ENCODE data around the gene MAML1. TPM values are rescaled to one million over a fixed set of nuclear protein-coding genes. Genes with fewer than 3 reads are reported as not detected.

MAML1 gene
- total and polyA plus RNA-seq, 10 of the 15 experiments (the other 5 are each of a cell fraction or from before 2014, with no cell fraction given), result 0.42 to 23.9 (median 7.3) TPM

- TF ChIP-seq BCL3 (IDR thresholded peaks at IDR 0.05; ENCODE audit: borderline replicate concordance, insufficient read depth, low read depth, low read length, poor library complexity, severe bottlenecking) (peak; percentile 52), CTCF (IDR thresholded peaks at IDR 0.05 in 2 of 3, conservative IDR thresholded peaks at IDR 0.05 in 1 of 3; ENCODE audit: control insufficient read depth in 2 of 3, extremely low read depth in 1 of 3, insufficient read depth in 1 of 3, low read depth in 3 of 3, low read length in 3 of 3) (peak; percentile 82 to 91 (median 87); a peak in 5 of 6 replicates), NR2C1 (IDR thresholded peaks at IDR 0.05) (no peak), MEF2A (IDR thresholded peaks at IDR 0.05; ENCODE audit: insufficient read depth, low read depth, low read length) (0 out of 2 replicates have a peak, but pooled peaks have one; percentile 17), ELK1 (IDR thresholded peaks at IDR 0.05; ENCODE audit: low read depth, low read length) (no peak), EP300 (IDR thresholded peaks at IDR 0.05; ENCODE audit: borderline replicate concordance in 1 of 2, control insufficient read depth in 1 of 2, low read depth in 2 of 2, low read length in 2 of 2) (no peak), STAT3 (IDR thresholded peaks at IDR 0.05; ENCODE audit: low read depth, low read length) (no peak), MYC (IDR thresholded peaks at IDR 0.05; ENCODE audit: insufficient read depth, insufficient read length, insufficient replicate concordance, low read length, severe bottlenecking) (no peak), EZH2 (IDR thresholded peaks at IDR 0.05; ENCODE audit: borderline replicate concordance, control insufficient read depth, low read depth, low read length) (no peak), CEBPZ (IDR thresholded peaks at IDR 0.05; ENCODE audit: low read depth, low read length) (no peak), FOS (IDR thresholded peaks at IDR 0.05; ENCODE audit: borderline replicate concordance, extremely low read depth, insufficient read length) (no peak), POLR2A (IDR thresholded peaks at IDR 0.05; ENCODE audit: low read depth, low read length) (peak; percentile 32; the same call in 1 of the 2 replicates), E4F1 (IDR thresholded peaks at IDR 0.05; ENCODE audit: borderline replicate concordance, partially characterized antibody) (no peak), RFX5 (IDR thresholded peaks at IDR 0.05; ENCODE audit: low read depth, low read length) (no peak), ZNF24 (IDR thresholded peaks at IDR 0.05) (peak; percentile 31; the same call in 1 of the 2 replicates), CREB1 (IDR thresholded peaks at IDR 0.05; ENCODE audit: low read depth) (0 out of 2 replicates have a peak, but pooled peaks have one; percentile 19), ZSCAN29 (IDR thresholded peaks at IDR 0.05) (no peak)
Observed at GRCh38 chr5:179801304-179802206, 68.9 kb downstream of the MAML1 start (continued).
